Measurements from ENCODE around the gene CMSS1.

- no peak for TF ChIP-seq CTCF (IDR thresholded peaks at IDR 0.05)
- no peak for TF ChIP-seq POLR2A (IDR thresholded peaks at IDR 0.05)
Observed at GRCh38 chr3:100053951-100054620, 236.4 kb downstream of the CMSS1 start.

Data from uterus (tissue), 2 donors.